T follicular helper cell (primary cell): ENCODE measurements around the gene CACNG4.

Source experiments
- DNase-seq: peaks from one replicate; pipeline ENCODE4 v3.0.0-alpha.2; 2020; ENCODE audit warnings: low read depth

CACNG4 gene

GRCh38 chr17:66985338-66986237 lies 21.1 kb downstream of the CACNG4 start:
- no peak for DNase-seq

- no peak for DNase-seq
Observed at GRCh38 chr17:66986659-66987058, 22.2 kb downstream of the CACNG4 start.

- DNase-seq: no peak
Observed at GRCh38 chr17:66987059-66987616, 22.6 kb downstream of the CACNG4 start.

- DNase-seq: no peak
Observed at GRCh38 chr17:66988069-66988798, 23.7 kb downstream of the CACNG4 start.

- no peak for DNase-seq
Observed at GRCh38 chr17:66989076-66989475, 24.6 kb downstream of the CACNG4 start.

- no peak for DNase-seq
Observed at GRCh38 chr17:66989579-66989978, 25.1 kb downstream of the CACNG4 start.

- no peak for DNase-seq
Observed at GRCh38 chr17:66990047-66990446, 25.5 kb downstream of the CACNG4 start.

GRCh38 chr17:66992911-66993442 lies 28.5 kb downstream of the CACNG4 start:
- no peak for DNase-seq

- DNase-seq: no peak
Observed at GRCh38 chr17:66994361-66994760, 29.9 kb downstream of the CACNG4 start.

- no peak for DNase-seq
Observed at GRCh38 chr17:66994930-66995535, 30.5 kb downstream of the CACNG4 start.

- no peak for DNase-seq
Observed at GRCh38 chr17:66995944-66996343, 31.4 kb downstream of the CACNG4 start.

GRCh38 chr17:66996926-66997325 lies 32.4 kb downstream of the CACNG4 start:
- DNase-seq: no peak

GRCh38 chr17:67003231-67003630 lies 38.7 kb downstream of the CACNG4 start:
- DNase-seq: no peak

GRCh38 chr17:67004181-67004580 lies 39.7 kb downstream of the CACNG4 start:
- no peak for DNase-seq

GRCh38 chr17:67007266-67007665 lies 42.8 kb downstream of the CACNG4 start:
- DNase-seq: no peak

GRCh38 chr17:67008101-67008500 lies 43.6 kb downstream of the CACNG4 start:
- no peak for DNase-seq

GRCh38 chr17:67011527-67012175 lies 47.1 kb downstream of the CACNG4 start:
- no peak for DNase-seq

GRCh38 chr17:67013891-67014290 lies 49.4 kb downstream of the CACNG4 start:
- no peak for DNase-seq

GRCh38 chr17:67015001-67015400 lies 50.5 kb downstream of the CACNG4 start:
- no peak for DNase-seq

- no peak for DNase-seq
Observed at GRCh38 chr17:67016039-67016762, 51.7 kb downstream of the CACNG4 start.

GRCh38 chr17:67017910-67018309 lies 53.4 kb downstream of the CACNG4 start:
- DNase-seq: no peak
